ENCODE data around the gene SLC9C2. TPM values are rescaled to one million over a fixed set of nuclear protein-coding genes. Genes with fewer than 3 reads are reported as not detected.

The SLC9C2 gene
- total RNA-seq, 1 experiment from 2014 or later = not detected

- H3K27ac ChIP-seq (ENCODE audit: low read length) = no peak overlapping the region
- no peak for TF ChIP-seq TCF7L2 (IDR thresholded peaks at IDR 0.05; ENCODE audit: low read depth, low read length)
- no peak for TF ChIP-seq CTCF (IDR thresholded peaks at IDR 0.05)
- TF ChIP-seq POLR2AphosphoS5 (IDR thresholded peaks at IDR 0.05; ENCODE audit: low read depth, low read length) = no peak
- TF ChIP-seq REST (IDR thresholded peaks at IDR 0.05; ENCODE audit: insufficient read depth in 1 of 2, low read depth in 2 of 2, low read length in 1 of 2) = no peak
- TF ChIP-seq SIN3A (IDR thresholded peaks at IDR 0.05; ENCODE audit: borderline replicate concordance, insufficient read depth, low read depth, low read length) = no peak
- intact Hi-C loops (cut with micrococcal nuclease; ENCODE audit: unreplicated experiment) = no loop called here
- ATAC-seq = no peak
- no peaks in the 10 kb centered on the region for H3K9me3 ChIP-seq (ENCODE audit: control insufficient read depth, insufficient read depth, low read depth, low read length)
- no peaks in the 10 kb centered on the region; the same call in 1 of the 2 replicates for H3K36me3 ChIP-seq (ENCODE audit: control insufficient read depth, insufficient read depth, low read length)
- H3K4me3 ChIP-seq (ENCODE audit: low read depth in 2 of 2, low read length in 2 of 2) = no peak overlapping the region
- DNase-seq (ENCODE audit: low read depth, low spot score) = no peak
- in situ Hi-C loops (cut with HindIII; ENCODE audit: low pct_unique_long_range_greater_than_20kb, low sequenced_read_pairs) = no loop called here
- H3K4me1 ChIP-seq (ENCODE audit: control insufficient read depth, insufficient read depth, low read length) = no peaks in the 10 kb centered on the region
- H3K27me3 ChIP-seq (ENCODE audit: control insufficient read depth, insufficient read depth, low read length) = peaks cover 4% of the 10 kb centered on the region; the same call in 1 of the 2 replicates
- BruUV-seq (replicated peaks) = no TSS peak
- POLR2A ChIA-PET = no interaction called here
- CTCF ChIA-PET = interaction anchor here (0.6 kb wide), 1 partner anchor 118 kb away, joined by 3 read pairs; no protein-coding TSS in a partner anchor
Observed at GRCh38 chr1:173549813-173550212, 53.1 kb downstream of the SLC9C2 start.

DNA sequence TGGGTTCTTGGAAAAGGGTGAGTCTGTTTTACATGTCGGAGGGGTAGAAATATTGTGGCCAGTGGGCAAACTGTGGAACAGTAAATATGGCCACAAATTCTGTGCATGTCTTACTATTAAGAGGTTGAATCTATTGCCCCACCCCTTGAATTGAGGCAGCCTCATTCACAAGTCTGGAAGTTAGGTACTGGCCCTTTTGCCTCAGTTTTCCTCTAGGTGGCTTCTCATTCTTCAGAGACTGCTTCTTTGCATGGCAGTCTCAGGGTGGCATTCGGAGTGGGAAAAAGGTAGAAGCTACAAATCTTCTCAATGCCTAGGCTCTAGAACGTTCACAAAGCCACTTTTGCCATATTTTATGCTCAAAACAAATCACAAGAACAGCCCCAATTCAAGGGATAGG, 57.2 kb downstream of the SLC9C2 start:
- DNase-seq (ENCODE audit: low read depth, low spot score) (no peak), ATAC-seq (no peak)
- no TSS peak for BruUV-seq (replicated peaks)
- TF ChIP-seq CTCF (IDR thresholded peaks at IDR 0.05) (no peak), SIN3A (IDR thresholded peaks at IDR 0.05; ENCODE audit: borderline replicate concordance, insufficient read depth, low read depth, low read length) (no peak), REST (IDR thresholded peaks at IDR 0.05; ENCODE audit: insufficient read depth in 1 of 2, low read depth in 2 of 2, low read length in 1 of 2) (no peak), TCF7L2 (IDR thresholded peaks at IDR 0.05; ENCODE audit: low read depth, low read length) (no peak), POLR2AphosphoS5 (IDR thresholded peaks at IDR 0.05; ENCODE audit: low read depth, low read length) (no peak)
- intact Hi-C loops (cut with micrococcal nuclease; ENCODE audit: unreplicated experiment) = no loop called here
- in situ Hi-C loops (cut with HindIII; ENCODE audit: low pct_unique_long_range_greater_than_20kb, low sequenced_read_pairs) = no loop called here
- Histone ChIP-seq H3K9me3 (ENCODE audit: control insufficient read depth, insufficient read depth, low read depth, low read length) (no peaks in the 10 kb centered on the region), H3K36me3 (ENCODE audit: control insufficient read depth, insufficient read depth, low read length) (no peaks in the 10 kb centered on the region; the same call in 1 of the 2 replicates), H3K27ac (ENCODE audit: low read length) (no peak overlapping the region), H3K4me3 (ENCODE audit: low read depth in 2 of 2, low read length in 2 of 2) (no peak overlapping the region), H3K4me1 (ENCODE audit: control insufficient read depth, insufficient read depth, low read length) (no peaks in the 10 kb centered on the region), H3K27me3 (ENCODE audit: control insufficient read depth, insufficient read depth, low read length) (peaks cover 4% of the 10 kb centered on the region; the same call in 1 of the 2 replicates)
- ChIA-PET CTCF (no interaction called here), POLR2A (no interaction called here)

Measured in Panc1 (cell line).